Measurements from ENCODE around the gene IFFO2.

The IFFO2 gene

DNA sequence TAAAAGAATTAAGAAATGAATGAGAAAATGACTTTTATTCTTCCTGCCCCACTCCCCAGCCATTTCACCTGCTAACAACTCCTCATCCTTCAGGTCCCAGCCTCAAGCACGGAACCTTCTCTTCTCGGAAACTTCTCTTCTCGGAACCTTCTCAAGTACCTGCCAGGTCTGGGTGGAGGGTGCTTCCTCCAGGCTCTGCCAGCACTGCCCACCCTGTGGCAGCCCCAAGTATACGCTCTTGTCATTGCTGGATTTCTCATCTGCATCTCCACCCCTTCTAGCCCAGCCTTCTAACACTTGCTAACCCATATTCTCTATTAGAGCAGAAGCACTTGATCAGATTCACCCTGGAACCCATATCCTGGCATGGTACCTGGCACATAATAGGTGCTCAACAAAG is 3.9 kb upstream of the IFFO2 start:
- Mint-ChIP-seq H3K27ac (no peak overlapping the region), H3K4me3 (no peak overlapping the region), H3K36me3 (no peaks in the 10 kb centered on the region), H3K9me3 (no peaks in the 10 kb centered on the region), H3K27me3 (no peaks in the 10 kb centered on the region), H3K4me1 (peaks cover 15% of the 10 kb centered on the region)

DNA sequence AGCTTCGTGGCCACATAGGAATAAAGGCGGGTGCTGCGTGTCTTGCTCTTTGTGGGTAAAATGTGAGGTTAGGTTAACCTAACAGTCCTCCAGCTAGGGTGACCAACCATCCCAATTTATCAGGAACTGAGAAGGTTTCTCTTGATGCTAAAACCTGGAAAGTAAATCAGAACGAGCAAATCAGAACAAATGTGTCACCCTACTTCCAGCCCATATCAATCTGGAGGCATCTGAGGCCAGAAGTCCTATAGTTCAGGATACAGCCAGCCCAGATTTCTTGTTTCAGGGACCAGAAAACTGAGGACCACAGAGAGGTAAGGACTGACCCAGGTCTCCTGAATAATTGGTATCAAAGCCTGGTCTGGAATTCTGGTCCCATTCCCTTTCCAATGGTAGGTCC is 3.1 kb upstream of the IFFO2 start:
- Mint-ChIP-seq H3K4me3 (no peak overlapping the region), H3K27ac (peak overlapping the region; percentile 8), H3K27me3 (no peaks in the 10 kb centered on the region), H3K9me3 (no peaks in the 10 kb centered on the region), H3K4me1 (peaks cover 21% of the 10 kb centered on the region), H3K36me3 (no peaks in the 10 kb centered on the region)

GRCh38 chr1:18957532-18958300 is 1.2 kb upstream of the IFFO2 start:
- Mint-ChIP-seq H3K27ac (peak overlapping the region; percentile 42), H3K36me3 (no peaks in the 10 kb centered on the region), H3K9me3 (no peaks in the 10 kb centered on the region), H3K27me3 (no peaks in the 10 kb centered on the region), H3K4me1 (peaks cover 40% of the 10 kb centered on the region), H3K4me3 (peak overlapping the region; percentile 79)

DNA sequence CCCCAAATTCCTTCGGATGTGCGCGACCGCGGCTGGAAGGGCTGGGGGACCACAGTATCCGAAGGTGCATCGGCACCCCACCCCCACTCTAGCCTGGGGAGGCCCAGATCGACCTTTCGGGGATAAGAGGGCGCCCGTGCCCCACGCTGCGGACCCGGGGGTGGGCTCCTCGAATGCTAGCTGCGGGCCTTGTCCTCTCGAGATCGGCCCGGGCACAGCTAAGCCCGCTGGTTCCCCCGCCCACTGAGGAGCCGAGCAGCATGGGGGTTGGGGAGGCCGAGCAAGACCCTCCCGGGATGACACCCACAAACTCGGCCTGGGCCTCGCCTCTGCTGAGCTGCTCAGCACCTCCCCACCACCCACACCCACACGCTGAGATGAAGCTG is 653 bp upstream of the IFFO2 start:
- peaks cover 46% of the 10 kb centered on the region for H3K4me1 Mint-ChIP-seq
- no peaks in the 10 kb centered on the region for H3K36me3 Mint-ChIP-seq
- H3K27me3 Mint-ChIP-seq = no peaks in the 10 kb centered on the region
- no peak overlapping the region for H3K27ac Mint-ChIP-seq
- H3K9me3 Mint-ChIP-seq = no peaks in the 10 kb centered on the region
- peak overlapping the region; percentile 79 for H3K4me3 Mint-ChIP-seq

- peak overlapping the region; percentile 31 for H3K27ac Mint-ChIP-seq
- no peaks in the 10 kb centered on the region for H3K9me3 Mint-ChIP-seq
- H3K4me3 Mint-ChIP-seq = peak overlapping the region; percentile 92
- no peaks in the 10 kb centered on the region for H3K27me3 Mint-ChIP-seq
- H3K36me3 Mint-ChIP-seq = no peaks in the 10 kb centered on the region
- H3K4me1 Mint-ChIP-seq = peaks cover 61% of the 10 kb centered on the region
These were observed 859 bp downstream of the IFFO2 start for GRCh38 chr1:18955441-18956192.

- Mint-ChIP-seq H3K9me3 (no peaks in the 10 kb centered on the region), H3K4me1 (peaks cover 67% of the 10 kb centered on the region), H3K4me3 (peak overlapping the region; percentile 92), H3K36me3 (no peaks in the 10 kb centered on the region), H3K27ac (peak overlapping the region; percentile 31), H3K27me3 (no peaks in the 10 kb centered on the region)
These were observed 1.4 kb downstream of the IFFO2 start for GRCh38 chr1:18955131-18955440.

DNA sequence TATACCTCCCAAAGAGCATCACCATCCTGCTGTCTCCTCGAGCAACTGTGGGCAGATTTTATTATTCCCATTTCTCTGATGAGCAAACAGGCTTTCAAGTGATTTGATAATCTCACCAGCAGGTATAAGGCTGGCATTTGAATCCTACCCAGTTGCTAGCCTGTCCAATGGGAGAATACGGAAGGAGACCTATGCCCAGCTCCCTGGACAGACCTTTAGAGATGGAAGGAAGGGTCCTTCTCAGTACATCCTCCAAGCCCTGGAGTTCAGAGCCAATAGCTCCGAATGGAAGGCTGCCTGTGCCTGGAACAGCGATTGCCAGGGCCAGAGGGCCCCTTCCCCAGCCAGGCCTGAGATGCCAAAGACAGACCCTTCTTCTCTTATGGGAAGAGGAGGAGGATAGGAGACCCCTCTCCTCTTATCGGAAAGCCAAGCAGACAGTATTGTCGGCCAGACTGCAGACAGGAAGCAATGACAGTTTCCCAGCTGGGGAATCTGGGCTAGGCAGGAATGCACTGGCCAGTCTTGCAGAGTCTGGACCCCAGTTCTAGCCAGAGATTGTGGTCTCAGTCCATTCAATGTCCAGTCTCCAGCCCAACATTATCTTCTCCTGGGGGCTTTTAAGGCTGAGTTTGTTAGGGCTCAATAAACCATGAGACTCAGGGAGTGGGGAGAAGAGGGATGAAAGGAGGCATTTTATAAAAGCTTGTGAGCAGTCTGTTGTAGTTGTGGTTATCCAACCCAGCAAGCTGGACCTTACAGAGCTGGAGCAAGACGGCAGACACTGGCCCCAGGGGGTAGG is 2.0 kb downstream of the IFFO2 start:
- no peaks in the 10 kb centered on the region for H3K9me3 Mint-ChIP-seq
- peak overlapping the region; percentile 92 for H3K4me3 Mint-ChIP-seq
- no peaks in the 10 kb centered on the region for H3K36me3 Mint-ChIP-seq

DNA sequence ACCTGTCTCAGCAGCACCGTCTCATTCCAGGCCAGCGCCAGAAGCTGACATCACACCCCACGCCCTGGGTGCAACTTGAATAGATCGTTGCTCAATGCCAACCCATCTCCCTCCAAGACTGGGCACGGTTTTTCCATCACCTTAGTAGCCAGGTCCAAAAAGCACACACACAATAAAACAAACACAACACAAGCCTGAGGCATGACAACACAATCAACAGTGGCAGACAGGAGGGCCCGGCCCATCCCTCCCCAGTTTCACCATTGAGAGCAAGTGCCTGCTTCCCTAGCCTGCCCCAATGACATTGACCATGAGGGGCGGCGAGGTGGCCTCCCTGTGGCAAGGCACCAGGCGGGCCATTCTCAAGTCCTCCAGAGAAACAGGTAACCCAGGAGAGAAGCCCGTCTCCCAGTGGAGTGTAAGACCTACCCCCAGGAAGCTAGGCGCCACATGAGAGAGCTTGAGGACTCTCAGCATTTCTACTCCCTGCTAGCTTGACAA is 2.7 kb downstream of the IFFO2 start:
- Mint-ChIP-seq H3K27ac (peak overlapping the region; percentile 31), H3K27me3 (no peaks in the 10 kb centered on the region), H3K4me1 (peaks cover 79% of the 10 kb centered on the region), H3K36me3 (no peaks in the 10 kb centered on the region), H3K9me3 (no peaks in the 10 kb centered on the region), H3K4me3 (peak overlapping the region; percentile 92)

More for the DNA sequence above, 2.0 kb downstream of the IFFO2 start:
- peaks cover 73% of the 10 kb centered on the region for H3K4me1 Mint-ChIP-seq
- no peaks in the 10 kb centered on the region for H3K27me3 Mint-ChIP-seq
- H3K27ac Mint-ChIP-seq = peak overlapping the region; percentile 31

GRCh38 chr1:18951818-18952391 is 4.6 kb downstream of the IFFO2 start:
- no peaks in the 10 kb centered on the region for H3K9me3 Mint-ChIP-seq
- H3K4me3 Mint-ChIP-seq = peak overlapping the region; percentile 80

DNA sequence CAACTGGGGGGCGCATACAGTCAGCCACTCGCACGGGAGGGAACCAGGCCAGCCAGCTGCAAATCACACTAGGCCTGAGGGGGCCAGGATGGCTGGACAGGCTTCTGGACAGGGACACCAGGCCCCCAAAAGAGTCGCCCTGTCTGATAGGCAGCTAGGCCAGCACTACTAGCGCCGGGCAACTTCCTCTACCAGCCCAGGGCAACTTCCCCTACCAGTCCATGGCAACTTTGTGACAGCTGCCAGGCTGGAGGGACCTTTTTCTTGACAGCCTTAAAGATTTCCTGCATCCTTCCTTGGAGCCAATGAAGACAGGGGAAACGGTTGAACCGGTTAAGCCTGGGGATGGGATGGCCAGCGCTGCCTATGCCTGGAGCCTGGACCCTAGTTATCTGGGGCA is 5.1 kb downstream of the IFFO2 start:
- H3K9me3 Mint-ChIP-seq = no peaks in the 10 kb centered on the region
- no peaks in the 10 kb centered on the region for H3K36me3 Mint-ChIP-seq
- no peaks in the 10 kb centered on the region for H3K27me3 Mint-ChIP-seq
- peaks cover 88% of the 10 kb centered on the region for H3K4me1 Mint-ChIP-seq
- peak overlapping the region; percentile 80 for H3K4me3 Mint-ChIP-seq
- peak overlapping the region; percentile 94 for H3K27ac Mint-ChIP-seq

More at GRCh38 chr1:18951818-18952391, 4.6 kb downstream of the IFFO2 start:
- Mint-ChIP-seq H3K4me1 (peaks cover 83% of the 10 kb centered on the region), H3K27me3 (no peaks in the 10 kb centered on the region), H3K27ac (peak overlapping the region; percentile 94), H3K36me3 (no peaks in the 10 kb centered on the region)

DNA sequence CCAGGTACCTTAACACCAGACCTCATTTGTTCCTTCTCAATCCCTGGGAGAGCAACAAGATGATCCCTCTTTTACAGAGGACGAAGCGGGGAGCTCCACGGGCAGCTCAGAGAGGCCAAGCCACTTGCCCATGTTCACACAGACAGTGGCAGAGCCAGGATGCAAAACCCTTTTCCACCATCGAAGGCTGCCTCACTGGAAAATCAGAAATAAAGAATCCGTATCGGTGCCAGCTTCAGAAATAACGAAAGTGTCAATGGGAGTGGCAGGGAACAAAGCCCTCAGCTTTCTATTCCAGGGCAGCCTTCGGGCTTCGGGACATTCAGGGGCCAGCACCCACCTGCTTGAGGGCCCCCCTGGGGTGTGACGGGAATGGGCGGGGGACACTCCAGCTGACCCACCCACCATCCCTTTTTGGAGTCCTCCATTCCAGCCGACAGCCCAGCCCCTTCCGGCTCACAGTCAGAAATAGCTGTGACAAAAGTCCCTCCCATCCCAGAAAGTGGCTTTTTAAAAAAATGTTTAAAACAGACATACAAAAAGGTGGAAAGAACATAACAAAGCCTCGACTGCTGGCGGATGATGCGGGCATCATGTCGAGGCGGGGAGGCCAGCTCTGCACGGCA is 6.0 kb downstream of the IFFO2 start:
- no peaks in the 10 kb centered on the region for H3K27me3 Mint-ChIP-seq
- peak overlapping the region; percentile 94 for H3K27ac Mint-ChIP-seq

DNA sequence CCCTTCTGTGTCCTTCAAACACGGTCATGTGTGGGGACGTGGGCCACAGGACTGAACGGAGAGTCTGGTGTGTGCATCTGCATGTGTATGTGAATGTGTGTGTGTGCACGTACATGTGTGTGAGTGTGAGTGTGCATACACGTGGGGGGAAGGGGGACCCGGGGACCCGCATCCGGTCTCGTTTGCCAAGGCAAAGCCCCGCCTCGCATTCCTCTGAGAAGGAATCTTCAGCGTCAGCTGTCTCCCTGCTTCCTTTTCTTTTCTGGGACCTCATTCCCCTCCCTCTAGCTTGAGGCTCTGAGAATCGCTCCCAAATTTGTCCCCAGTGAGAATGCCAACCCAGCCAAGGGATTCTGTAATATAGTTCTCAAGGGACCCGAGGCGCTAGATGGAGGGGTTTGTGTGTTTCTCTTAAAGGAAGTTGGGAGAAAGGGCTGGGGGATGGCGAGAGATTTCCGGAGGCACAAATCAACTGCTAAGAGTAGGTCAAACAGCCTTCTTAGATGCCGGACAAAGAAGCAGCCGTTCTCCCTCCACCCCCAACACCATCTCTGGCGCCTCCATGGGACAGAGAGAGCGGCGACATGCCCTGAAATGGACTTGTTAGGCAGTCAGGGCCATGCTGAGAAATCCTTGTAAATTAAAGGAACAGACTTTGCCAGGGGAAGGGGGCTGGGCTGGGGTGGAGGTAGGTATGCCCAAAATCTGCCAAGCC is 6.6 kb downstream of the IFFO2 start:
- H3K9me3 Mint-ChIP-seq = no peaks in the 10 kb centered on the region
- no peaks in the 10 kb centered on the region for H3K36me3 Mint-ChIP-seq
- H3K27me3 Mint-ChIP-seq = no peaks in the 10 kb centered on the region
- peaks cover 97% of the 10 kb centered on the region for H3K4me1 Mint-ChIP-seq
- H3K4me3 Mint-ChIP-seq = peak overlapping the region; percentile 80
- peak overlapping the region; percentile 94 for H3K27ac Mint-ChIP-seq

More for the DNA sequence above, 6.0 kb downstream of the IFFO2 start:
- H3K4me1 Mint-ChIP-seq = peaks cover 94% of the 10 kb centered on the region
- no peaks in the 10 kb centered on the region for H3K36me3 Mint-ChIP-seq
- H3K4me3 Mint-ChIP-seq = peak overlapping the region; percentile 80
- no peaks in the 10 kb centered on the region for H3K9me3 Mint-ChIP-seq

- H3K9me3 Mint-ChIP-seq = no peaks in the 10 kb centered on the region
- peaks cover 96% of the 10 kb centered on the region for H3K4me1 Mint-ChIP-seq
- H3K27ac Mint-ChIP-seq = peak overlapping the region; percentile 91
- H3K36me3 Mint-ChIP-seq = no peaks in the 10 kb centered on the region
- peak overlapping the region; percentile 80 for H3K4me3 Mint-ChIP-seq
- no peaks in the 10 kb centered on the region for H3K27me3 Mint-ChIP-seq
These were observed 7.4 kb downstream of the IFFO2 start for GRCh38 chr1:18948913-18949685.
